RWPE2 (cell line): Measurements from ENCODE around the gene LSR.

ENCODE experiments used
- ATAC-seq: fragments of 200-7000 bp; cut with Tn5 transposase; 3 replicates; pipeline ENCODE4 v1.9.1; 2021; ENCODE audit warnings: low read depth
- DNase-seq: peaks from one replicate; pipeline ENCODE4 v3.0.0-alpha.2; 2020; ENCODE audit warnings: low spot score
- H3K27ac ChIP-seq: fragments of 450-650 bp; 2 replicates; pipeline ENCODE4 v1.5.1; 2017; ENCODE audit warnings: mild to moderate bottlenecking; ENCODE audit not compliant: poor library complexity, severe bottlenecking
- H3K27me3 ChIP-seq: fragments of 250-450 bp; sonication (Bioruptor Pico); 2 replicates; pipeline ENCODE4 v1.5.1; 2021; ENCODE audit warnings: mild to moderate bottlenecking, moderate library complexity; ENCODE audit not compliant: insufficient read depth, poor library complexity, severe bottlenecking
- H3K36me3 ChIP-seq: fragments of 250-450 bp; sonication (Bioruptor Pico); 2 replicates; pipeline ENCODE4 v1.5.1; 2020; ENCODE audit warnings: low read depth, mild to moderate bottlenecking, moderate library complexity
- H3K4me1 ChIP-seq: fragments of 250-450 bp; sonication (Bioruptor Pico); 2 replicates; pipeline ENCODE4 v1.5.1; 2021; ENCODE audit warnings: mild to moderate bottlenecking, moderate library complexity; ENCODE audit not compliant: insufficient read depth, poor library complexity, severe bottlenecking
- H3K4me3 ChIP-seq: fragments of 250-450 bp; sonication (Bioruptor Pico); 2 replicates; pipeline ENCODE4 v1.5.1; 2021; ENCODE audit warnings: mild to moderate bottlenecking, moderate library complexity; ENCODE audit not compliant: severe bottlenecking
- H3K9me3 ChIP-seq: fragments of 250-450 bp; sonication (Bioruptor Pico); 2 replicates; pipeline ENCODE4 v1.5.1; 2021; ENCODE audit warnings: mild to moderate bottlenecking, moderate library complexity; ENCODE audit not compliant: severe bottlenecking
- CTCF ChIP-seq: fragments of 450-650 bp; IDR thresholded peaks from one replicate; pipeline ENCODE4 v1.5.1; 2017; ENCODE audit warnings: mild to moderate bottlenecking, moderate library complexity; ENCODE audit not compliant: poor library complexity, severe bottlenecking

Gene LSR

DNA sequence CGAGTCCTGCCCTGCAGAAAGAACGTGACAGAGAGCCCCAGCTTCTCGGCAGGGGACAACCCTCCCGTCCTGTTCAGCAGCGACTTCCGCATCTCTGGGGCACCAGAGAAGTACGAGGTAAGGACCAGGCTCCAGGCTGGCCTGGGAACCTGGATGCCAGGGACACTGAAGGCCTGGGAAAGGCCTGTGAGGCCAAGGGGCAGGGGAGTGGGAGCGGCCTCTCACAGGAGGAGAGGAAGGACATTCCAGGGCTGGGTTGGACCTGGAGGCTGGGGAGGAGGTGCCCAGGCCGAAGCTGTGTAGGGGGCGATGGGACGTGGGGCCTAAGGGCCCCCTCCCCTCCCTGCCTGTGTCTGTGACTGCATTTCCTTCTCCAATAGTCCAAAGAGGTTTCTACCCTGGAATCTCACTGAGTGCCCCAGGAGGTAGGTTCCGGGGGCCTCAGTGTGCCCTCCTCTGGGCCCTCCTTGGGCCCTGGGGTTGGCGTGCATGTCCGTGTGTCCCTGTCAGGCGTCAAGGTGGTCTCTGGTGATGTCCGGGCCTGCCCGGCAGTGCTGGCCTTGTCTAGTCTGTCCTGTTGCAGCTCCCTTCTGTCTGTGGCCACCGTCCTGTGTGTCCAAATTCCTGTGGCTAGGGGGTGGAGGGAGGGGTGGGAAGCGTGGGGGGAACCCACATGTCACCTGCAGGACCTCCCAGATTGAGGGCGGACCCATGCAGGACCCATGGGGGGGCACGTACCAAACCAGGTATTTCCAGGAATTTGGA lies 63.3 kb downstream of the LSR start:
- no peak for DNase-seq
- TF ChIP-seq CTCF, result no peak
- peaks cover 6% of the 10 kb centered on the region for H3K4me1 ChIP-seq
- no peaks in the 10 kb centered on the region for H3K36me3 ChIP-seq
- H3K27me3 ChIP-seq, result no peaks in the 10 kb centered on the region
- no peak overlapping the region for H3K4me3 ChIP-seq
- ATAC-seq, result no peak; the same call in 2 of the 3 replicates
- no peaks in the 10 kb centered on the region for H3K9me3 ChIP-seq
- H3K27ac ChIP-seq, result no peak overlapping the region

GRCh38 chr19:35313587-35313986 lies 64.8 kb downstream of the LSR start:
- Histone ChIP-seq H3K4me3 (no peak overlapping the region), H3K36me3 (no peaks in the 10 kb centered on the region), H3K27ac (no peak overlapping the region), H3K9me3 (no peaks in the 10 kb centered on the region), H3K27me3 (no peaks in the 10 kb centered on the region), H3K4me1 (peaks cover 8% of the 10 kb centered on the region)
- DNase-seq (no peak), ATAC-seq (no peak)
- no peak for TF ChIP-seq CTCF

DNA sequence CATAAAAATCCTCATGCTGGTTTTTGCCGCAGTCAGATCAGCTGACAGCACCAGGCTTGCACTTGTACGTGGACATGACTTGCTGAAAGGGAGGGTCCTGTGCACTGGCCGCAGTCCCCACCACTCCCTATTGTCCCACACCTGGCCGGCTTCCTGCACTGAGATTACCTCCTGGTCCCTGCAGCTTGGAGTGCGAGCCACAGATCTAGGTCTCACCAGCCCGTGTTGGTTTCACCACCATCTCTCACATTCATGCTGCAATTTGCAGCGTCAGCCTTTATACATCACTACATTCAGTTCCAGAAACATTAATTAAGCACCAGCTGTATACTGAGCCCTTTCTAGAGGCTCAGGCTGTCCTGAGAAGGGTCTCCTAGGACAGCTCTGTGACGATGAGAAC lies 65.2 kb downstream of the LSR start:
- Histone ChIP-seq H3K4me3 (no peak overlapping the region), H3K36me3 (no peaks in the 10 kb centered on the region), H3K27me3 (no peaks in the 10 kb centered on the region), H3K4me1 (peaks cover 11% of the 10 kb centered on the region), H3K27ac (no peak overlapping the region), H3K9me3 (no peaks in the 10 kb centered on the region)
- no peak for TF ChIP-seq CTCF
- DNase-seq (no peak), ATAC-seq (no peak)

GRCh38 chr19:35314858-35315470 lies 66.2 kb downstream of the LSR start:
- no peak overlapping the region for H3K27ac ChIP-seq
- peaks cover 11% of the 10 kb centered on the region for H3K4me1 ChIP-seq
- H3K9me3 ChIP-seq, result no peaks in the 10 kb centered on the region
- TF ChIP-seq CTCF, result no peak
- DNase-seq (no peak), ATAC-seq (no peak)
- H3K4me3 ChIP-seq, result no peak overlapping the region
- no peaks in the 10 kb centered on the region for H3K36me3 ChIP-seq
- no peaks in the 10 kb centered on the region for H3K27me3 ChIP-seq

DNA sequence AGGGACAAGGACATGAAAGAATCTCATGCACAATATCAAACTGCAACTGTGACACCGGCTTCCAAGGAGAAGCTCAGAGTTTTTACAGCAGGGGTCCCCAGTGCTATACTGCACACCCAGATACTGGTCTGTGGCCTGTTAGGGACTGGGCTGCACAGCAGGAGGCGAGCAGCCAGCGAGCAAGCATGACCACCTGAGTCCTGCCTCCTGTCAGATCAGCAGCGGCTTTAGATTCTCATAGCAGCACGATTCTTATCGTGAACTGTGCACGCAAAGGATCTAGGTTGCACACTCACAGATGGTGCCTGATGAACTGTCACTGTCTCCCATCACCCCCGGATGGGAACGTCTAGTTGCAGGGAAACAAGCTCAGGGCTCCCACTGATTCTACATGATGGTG lies 67.1 kb downstream of the LSR start:
- DNase-seq (no peak), ATAC-seq (no peak)
- no peaks in the 10 kb centered on the region for H3K9me3 ChIP-seq
- no peaks in the 10 kb centered on the region for H3K36me3 ChIP-seq
- peaks cover 11% of the 10 kb centered on the region for H3K4me1 ChIP-seq
- no peak overlapping the region for H3K27ac ChIP-seq
- H3K27me3 ChIP-seq, result no peaks in the 10 kb centered on the region
- no peak for TF ChIP-seq CTCF
- no peak overlapping the region for H3K4me3 ChIP-seq
